Stimulated activated CD4-positive, alpha-beta T cell treated with anti-CD3 and anti-CD28 coated beads, TNF-alpha, amount 100 ng/mL, for 4 hours (primary cell): ENCODE results near the gene DVL2.
"Not testable (repeated sequence)": the region's sequence is repeated elsewhere in the genome, so short reads cannot be mapped to it uniquely, and the experiment has no call there.

ENCODE experiments used
- DNase-seq, 3 experiments: peaks; one replicate each; pipeline ENCODE4 v3.0.0-alpha.2; 2020; ENCODE audit warnings: low read depth in 3 of 3

DVL2 gene

GRCh38 chr17:7203391-7203790, 30.9 kb downstream of the DVL2 start:
- no peak for DNase-seq

- no peak for DNase-seq
Observed at GRCh38 chr17:7196651-7197401, 37.5 kb downstream of the DVL2 start.

GRCh38 chr17:7195971-7196370, 38.3 kb downstream of the DVL2 start:
- DNase-seq, result no peak

GRCh38 chr17:7192271-7192937, 41.9 kb downstream of the DVL2 start:
- DNase-seq, result no peak

- DNase-seq, result no peak
Observed at GRCh38 chr17:7191571-7192270, 42.6 kb downstream of the DVL2 start.

- no peak for DNase-seq
Observed at GRCh38 chr17:7191069-7191468, 43.2 kb downstream of the DVL2 start.

GRCh38 chr17:7190276-7190917, 43.9 kb downstream of the DVL2 start:
- DNase-seq, result no peak

GRCh38 chr17:7186241-7186640, 48.1 kb downstream of the DVL2 start:
- DNase-seq, result no peak

- no peak for DNase-seq
Observed at GRCh38 chr17:7184647-7185046, 49.7 kb downstream of the DVL2 start.

- DNase-seq, result no peak
Observed at GRCh38 chr17:7184091-7184488, 50.2 kb downstream of the DVL2 start.

- no peak for DNase-seq
Observed at GRCh38 chr17:7183433-7184090, 50.8 kb downstream of the DVL2 start.

GRCh38 chr17:7182101-7182500, 52.2 kb downstream of the DVL2 start:
- not testable (repeated sequence) for DNase-seq

GRCh38 chr17:7179317-7180254, 54.7 kb downstream of the DVL2 start, which contains the start of gene ASGR1:
Gene ASGR1, minus strand, starts transcription at chr17:7179370. Its CDS starts 807 bp downstream, at chr17:7178563.
- no peak for DNase-seq

- no peak for DNase-seq
Observed at GRCh38 chr17:7178973-7179316, 55.4 kb downstream of the DVL2 start.

- DNase-seq, result no peak
Observed at GRCh38 chr17:7177954-7178477, 56.3 kb downstream of the DVL2 start.

GRCh38 chr17:7177191-7177953, 56.9 kb downstream of the DVL2 start:
- DNase-seq, result peak; percentile 39 to 42 (median 41)

GRCh38 chr17:7176841-7177190, 57.5 kb downstream of the DVL2 start:
- DNase-seq, result no peak

- DNase-seq, result no peak
Observed at GRCh38 chr17:7176107-7176840, 58.0 kb downstream of the DVL2 start.
